CD4-positive, alpha-beta T cell treated with Interleukin-6 at 100 ng/mL for 8 hours (primary cell): ENCODE data around the gene CNTNAP2.
"Not testable (repeated sequence)": the region's sequence is repeated elsewhere in the genome, so short reads cannot be mapped to it uniquely, and the experiment has no call there.

Experiments
- DNase-seq: peaks from one replicate; pipeline ENCODE4 v3.0.0-alpha.2; 2020; ENCODE audit warnings: mixed read lengths, low spot score

The CNTNAP2 gene

DNA sequence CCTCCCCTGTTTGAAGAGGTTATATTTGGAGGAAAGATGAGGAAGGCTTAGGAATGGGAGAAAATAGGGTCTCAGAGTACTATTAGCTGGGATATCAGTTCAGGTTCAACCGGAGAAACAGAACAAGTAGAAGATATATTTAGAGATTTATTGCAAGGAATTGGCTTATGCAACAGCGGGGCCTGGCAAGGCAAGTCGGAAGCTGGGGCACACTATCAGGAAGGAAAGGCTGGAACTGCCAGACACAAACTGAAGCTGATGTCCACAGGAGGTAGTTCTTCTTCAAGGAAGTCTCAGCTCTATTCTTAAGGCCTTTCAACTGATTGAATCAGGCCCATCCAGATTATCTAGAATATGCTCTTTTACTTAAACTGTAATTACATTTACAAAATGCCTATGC is 1534.4 kb downstream of the CNTNAP2 start:
- DNase-seq: no peak

DNA sequence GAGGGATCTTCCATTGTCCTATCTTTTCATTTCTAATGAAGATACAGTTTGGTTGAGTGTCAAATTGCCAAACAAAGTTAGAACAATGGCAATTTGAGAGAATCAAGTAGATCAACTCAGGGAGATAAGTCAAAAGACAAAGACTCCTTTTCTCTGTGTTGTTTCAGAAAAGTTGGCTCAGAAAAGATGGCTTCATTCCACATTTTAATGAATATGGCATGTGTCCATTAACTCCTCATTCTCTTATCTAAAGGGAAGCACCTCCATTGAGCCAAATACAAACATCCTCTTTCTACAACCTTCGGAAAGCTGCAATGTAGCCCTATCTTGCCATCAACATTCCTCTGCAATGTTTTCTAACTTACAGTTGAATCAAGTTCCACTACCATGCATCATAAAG is 1535.0 kb downstream of the CNTNAP2 start:
- DNase-seq: no peak

DNA sequence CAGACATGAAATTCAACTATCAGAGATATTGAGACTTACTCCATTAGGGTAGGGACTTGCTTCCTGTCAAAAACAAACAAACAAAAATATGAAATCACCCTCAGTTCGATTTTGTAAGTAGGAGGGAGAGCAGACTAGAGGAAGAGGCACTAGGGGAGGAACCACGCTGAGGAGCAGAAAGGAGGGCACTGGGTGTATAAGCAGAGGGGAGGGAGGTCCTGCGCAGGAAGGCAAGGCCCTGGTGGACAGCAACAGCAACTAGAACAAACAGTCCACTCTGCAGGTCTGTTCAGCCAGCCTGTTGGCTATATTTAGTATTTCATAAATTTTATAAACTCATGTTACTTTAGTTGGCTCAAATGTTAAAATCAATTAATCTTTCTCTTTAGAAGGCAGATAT is 1536.9 kb downstream of the CNTNAP2 start:
- DNase-seq: no peak

DNA sequence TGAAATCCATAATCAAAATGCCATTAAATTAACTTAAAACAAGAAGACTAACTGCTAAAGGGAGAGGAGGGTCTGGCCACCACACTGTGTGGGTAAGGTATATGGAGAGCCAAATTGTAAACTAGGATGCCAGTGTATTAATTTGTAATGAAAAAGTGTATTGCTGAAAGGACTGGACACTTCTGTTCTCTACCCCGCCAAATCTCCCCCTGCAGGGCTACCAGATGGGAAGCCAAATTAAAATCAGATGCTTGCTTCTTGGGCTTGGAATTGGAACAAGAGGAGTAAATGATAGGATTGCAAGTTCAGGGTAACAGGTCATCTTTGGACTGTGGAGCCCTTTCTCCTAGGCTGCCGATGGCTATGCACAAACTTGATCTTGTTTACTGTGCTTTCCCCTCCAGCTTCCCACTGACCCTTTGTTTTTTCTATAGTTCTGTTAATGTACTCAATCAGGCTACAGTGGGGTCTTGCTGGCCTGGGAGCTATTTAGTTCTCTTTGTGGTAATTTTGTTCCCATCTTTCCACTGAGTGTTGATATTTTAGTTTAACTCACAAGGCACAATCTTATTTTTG is 1541.9 kb downstream of the CNTNAP2 start:
- no peak for DNase-seq

DNA sequence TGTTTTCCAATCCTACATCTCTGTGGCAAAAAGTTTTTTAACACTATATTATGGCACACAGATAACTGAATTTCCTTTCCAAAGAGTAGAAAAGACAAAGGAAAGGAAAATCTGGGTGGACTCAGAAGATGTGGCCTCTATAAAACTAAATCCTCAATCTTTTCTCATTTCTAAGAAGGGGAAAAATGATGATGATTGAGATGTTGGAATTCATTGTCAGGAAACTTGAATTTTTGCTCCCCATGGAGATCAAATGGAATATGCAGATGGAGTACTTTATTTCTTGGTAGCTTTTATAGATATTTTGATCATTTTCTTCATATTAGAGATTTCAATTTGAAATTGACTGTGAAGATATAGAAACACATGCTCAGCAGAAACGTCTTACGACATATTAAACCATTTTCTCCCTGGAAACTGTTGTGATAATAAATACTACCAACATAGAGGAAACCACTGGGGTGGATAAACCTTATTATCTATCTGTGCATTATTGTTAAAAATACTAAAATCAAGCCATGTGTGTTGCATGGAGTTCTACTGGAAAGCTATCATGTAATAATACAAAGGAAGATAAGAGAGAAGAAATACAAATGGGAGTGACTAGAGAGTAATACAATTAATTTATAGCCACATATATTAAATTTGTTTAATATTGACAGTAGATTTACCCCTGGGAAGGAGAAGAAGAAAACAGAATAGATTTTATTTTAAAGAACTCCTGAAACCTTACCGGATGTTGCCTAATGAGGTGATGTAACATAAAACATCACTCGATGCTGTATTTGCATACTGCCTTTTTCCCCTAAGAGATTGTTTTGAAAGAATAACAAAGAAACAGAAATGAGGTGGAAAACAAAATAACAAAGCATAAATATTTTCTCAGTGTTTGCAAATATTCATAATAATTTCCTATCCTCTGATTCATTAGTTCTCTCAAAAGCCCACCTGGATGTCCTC is 1542.7 kb downstream of the CNTNAP2 start:
- no peak for DNase-seq

DNA sequence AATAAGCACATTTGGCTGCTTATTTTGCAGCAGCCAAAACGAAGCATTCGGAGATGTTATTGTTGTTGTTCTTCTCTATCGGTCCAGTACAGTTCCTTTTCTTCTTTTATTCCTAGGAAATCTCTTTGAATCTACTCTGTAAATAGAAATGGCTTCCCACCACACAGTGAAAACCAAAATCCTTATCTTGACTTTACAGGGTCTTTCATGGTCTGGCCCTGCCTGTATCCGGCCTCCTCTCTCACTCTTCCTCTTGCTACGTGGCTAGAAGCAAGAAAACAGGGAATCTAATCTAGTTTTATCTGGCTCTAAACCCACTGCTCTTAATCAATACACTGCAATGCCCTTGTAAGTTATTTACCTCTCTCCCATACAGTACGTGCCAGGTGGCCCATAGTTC is 1547.9 kb downstream of the CNTNAP2 start:
- no peak for DNase-seq

DNA sequence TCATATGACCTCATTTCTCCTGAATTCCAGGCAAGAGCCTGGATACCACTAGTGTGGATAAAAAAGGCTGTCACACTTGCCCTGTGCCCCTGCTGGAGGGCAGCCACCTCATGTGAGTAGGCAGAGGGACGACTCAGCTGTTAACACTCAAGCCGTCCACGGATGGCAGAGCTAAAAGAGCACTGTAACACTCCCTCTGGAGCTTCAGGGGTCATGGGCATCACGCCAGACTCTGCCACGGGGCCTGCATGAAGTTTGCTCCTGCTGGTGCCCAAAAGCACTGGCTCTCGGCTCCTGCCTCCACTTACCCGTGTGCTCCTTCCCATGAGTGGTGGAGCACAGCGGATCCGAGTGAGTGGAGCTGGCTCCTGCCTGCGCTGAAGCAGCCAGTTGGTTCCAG is 1554.2 kb downstream of the CNTNAP2 start:
- DNase-seq: no peak

DNA sequence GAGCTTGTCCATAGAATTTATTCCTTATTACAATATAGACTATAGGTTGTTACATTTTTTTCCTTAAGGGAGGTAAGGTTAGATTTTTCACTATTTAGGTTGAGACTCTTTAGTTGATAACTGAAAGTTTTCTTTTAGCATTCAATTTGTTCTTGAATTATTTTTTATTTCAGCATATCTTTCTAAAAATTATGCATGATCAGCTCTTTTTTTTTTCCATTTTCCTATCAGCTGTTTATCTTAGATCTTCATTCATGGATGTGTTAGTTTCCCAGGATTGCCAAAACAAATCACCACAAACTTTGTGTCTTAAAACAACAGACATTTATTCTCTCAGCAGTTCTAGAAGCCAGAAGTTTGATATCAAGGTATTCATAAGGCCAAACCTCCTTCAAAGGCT is 1558.1 kb downstream of the CNTNAP2 start:
- DNase-seq: no peak

DNA sequence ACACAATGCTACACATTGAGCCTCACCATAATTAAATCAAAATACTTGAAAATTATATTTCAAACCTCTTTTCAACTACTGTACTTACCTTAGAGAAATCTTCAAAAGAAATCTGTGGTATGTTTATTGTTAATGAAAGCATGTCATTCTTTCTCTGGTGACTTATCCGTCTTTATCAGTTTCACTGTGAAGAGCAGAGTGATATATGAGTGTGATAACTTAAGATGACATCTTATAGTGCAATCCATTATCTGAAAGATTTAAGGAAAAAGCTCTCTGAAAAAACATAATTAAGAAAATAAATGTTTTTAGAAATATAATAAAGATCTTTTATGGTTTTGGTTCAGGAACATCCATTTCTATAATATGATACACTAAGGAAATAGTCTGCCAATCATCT is 1562.3 kb downstream of the CNTNAP2 start:
- no peak for DNase-seq

DNA sequence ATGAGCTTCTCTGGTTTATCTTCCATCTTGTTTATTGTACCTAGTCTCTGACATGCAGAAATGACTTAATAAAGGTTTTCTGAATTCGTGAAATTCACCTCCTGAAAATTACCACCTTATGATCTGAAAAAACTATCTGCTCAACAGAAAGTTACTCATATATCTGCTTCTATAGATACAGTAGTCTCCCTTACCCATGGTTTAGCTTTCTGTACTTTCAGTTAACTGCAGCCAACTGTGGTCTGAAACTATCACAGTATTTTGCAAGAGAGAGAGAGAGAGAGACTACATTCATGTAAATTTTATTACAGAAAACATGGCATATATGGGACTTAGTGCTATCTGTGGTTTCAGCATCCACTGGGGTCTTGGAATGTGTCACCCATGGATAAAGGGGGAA is 1564.9 kb downstream of the CNTNAP2 start:
- DNase-seq: no peak

DNA sequence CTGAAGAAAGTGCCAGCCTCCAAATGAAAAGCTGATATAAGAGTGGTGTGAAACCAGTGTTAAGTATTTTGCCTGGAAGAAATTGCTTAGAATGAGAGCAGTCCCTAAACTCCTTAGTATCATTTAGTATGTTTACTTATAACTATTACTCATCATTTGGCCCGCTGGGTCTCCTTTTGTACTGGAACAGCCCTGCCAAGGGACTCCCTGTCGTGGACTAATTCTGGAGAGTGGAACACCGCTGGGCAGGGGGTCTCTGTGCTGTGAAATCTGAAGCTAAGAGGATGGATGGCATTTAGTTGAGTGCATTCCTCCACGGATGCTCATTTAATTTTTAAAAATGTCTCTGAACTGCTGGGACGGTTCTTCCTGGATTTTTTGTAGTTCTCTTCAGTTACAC is 1584.1 kb downstream of the CNTNAP2 start:
- no peak for DNase-seq

DNA sequence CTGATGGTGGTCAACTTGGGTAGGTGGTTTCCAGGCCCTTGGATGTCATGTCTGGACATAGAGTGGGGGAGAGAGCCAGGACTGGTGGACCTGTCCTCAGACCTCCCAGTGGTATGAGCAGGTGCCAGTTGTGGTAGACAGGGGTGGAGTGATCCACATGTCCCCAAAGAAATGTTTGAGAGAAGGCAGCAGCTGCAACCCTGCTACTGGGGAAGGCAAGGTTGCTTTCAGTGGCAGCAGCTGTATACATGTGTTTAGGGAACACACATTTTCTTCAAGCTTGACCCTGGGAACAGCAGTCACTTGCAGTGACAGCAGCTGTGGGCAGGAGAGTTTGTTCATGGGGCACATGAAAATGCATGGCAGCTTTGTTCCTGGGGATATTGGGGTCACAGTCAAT is 1591.3 kb downstream of the CNTNAP2 start:
- DNase-seq: no peak

DNA sequence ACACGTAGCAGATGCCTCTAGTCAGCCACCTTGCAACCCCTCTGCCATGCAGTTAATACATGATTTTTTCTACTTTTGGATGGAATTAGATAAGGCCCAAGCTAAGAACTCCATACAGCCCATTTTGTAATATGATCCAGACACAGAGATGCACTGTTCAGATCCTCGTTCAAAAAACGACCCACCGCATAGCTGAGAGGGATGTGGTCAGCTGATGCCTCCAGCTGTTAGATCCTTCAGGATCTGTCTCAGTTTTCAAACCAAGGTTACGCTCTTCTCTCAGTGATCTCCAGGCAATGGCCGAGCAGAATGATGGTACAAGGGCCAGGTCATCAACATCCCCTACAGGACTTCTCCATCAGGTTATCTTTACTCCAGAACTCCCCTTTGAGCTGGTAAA is 1592.3 kb downstream of the CNTNAP2 start:
- DNase-seq: no peak

DNA sequence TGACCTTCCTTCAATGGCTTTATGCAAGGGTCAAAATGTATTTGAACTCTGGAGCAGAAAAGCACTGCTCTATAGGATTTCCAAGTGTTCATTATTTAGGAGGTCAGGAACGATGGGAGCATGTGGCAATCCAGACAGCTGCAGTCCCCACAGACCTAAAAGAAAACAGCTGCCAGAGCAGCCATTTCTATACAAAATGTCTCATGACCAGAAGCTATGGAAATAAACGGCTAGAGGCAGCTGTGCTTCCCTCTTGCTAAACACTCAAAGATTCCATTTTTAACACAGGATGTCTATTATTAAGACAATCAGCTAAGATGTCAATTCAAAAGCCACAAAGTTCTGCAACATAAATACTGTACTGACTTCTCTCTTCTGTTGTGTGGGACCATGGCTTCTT is 1594.8 kb downstream of the CNTNAP2 start:
- DNase-seq: no peak

DNA sequence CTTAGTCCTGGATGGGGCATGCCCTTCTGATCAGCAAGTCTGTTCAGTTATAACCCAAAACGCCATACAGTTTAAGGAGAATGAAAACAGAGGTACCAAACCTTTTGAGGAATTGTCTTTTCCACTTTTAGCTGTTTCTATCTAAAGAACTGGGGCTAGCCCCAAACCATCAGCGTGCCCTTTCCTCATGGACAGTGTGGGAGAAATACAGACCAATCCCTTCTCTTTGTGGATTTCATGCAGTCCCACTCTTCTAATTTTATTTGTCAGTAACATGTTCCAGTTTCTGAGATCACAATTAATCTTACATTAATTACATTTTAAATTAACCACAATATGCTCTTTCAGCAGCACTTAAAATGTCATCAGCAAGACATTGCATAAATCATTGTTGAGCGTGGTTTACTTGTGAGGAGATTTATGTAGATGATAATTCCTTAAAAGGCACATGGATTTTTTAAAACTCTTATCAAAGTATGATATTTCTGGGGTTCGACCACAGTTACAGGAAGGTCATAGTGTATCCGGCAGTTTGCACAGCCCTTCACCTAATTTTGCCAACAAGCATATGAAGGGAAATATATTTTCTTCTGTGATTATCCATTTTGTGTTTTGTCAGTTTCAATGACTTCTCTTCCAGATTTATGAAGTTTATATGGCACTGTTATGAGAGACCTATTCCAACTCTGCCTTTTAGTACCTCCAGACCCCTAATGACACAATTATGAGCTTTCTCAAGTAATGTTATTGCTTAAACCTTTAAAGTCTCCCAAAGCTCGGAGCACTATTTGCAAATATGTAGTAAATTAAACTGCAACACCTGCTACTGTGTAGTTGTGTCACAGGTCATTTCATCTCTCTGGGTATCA is 1605.6 kb downstream of the CNTNAP2 start:
- DNase-seq: no peak

DNA sequence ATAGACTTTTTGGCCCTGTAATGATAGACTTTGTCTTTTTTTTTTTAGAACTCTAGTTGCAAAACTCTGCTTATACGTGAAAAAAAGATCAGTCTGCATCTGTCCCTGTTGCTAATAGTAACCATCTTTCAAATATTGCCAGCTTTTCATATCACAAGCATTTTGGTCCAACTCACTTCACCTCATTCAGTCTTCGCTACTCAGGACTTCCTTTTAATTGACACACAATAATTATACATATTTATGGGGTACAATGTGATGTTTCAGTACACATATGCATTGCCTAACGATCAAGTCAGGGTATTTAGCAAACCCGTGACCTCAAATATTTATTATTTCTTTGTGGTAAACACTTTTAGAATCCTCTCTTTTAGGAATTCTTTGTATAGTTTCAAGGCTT is 1606.9 kb downstream of the CNTNAP2 start:
- DNase-seq: no peak

DNA sequence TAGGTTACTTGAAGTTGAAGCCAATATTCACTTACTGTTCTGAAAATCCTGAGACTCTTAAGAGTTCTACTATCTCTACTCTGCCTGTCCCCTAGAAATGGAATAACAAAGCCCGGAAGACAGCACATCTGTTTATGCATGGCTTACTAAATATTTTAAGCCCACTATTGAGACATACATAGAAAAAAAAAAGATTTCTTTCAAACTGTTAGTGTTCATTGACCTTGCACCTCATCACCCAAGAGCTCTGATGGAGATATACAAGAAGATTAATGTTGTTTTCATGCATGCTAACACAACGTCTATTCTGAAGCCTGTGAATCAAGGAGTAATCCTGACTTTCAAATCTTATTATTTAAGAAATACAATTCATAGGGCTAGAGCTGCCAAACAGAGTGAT is 1614.7 kb downstream of the CNTNAP2 start:
- no peak for DNase-seq

DNA sequence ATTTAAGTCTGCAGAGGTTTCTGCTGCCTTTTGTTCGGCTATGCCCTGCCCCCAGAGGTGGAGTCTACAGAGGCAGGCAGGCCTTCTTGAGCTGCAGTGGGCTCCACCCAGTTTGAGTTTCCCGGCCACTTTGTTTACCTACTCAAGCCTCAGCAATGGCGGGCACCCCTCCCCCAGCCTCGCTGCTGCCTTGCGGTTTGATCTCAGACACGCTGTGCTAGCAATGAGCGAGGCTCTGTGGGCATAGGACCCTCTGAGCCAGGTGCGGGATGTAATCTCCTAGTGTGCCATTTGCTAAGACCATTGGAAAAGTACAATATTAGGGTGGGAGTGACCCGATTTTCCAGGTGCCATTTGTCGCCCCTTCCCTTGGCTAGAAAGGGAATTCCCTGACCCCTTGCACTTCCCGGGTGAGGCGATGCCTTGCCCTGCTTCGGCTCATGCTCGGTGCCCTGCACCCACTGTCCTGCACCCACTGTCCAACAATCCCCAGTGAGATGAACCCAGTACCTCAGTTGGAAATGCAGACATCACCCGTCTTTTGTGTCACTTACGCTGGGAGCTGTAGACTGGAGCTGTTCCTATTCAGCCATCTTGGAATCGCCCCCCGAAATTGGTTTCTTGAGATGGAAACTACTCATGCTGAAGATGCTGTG is 1621.1 kb downstream of the CNTNAP2 start:
- not testable (repeated sequence) for DNase-seq

DNA sequence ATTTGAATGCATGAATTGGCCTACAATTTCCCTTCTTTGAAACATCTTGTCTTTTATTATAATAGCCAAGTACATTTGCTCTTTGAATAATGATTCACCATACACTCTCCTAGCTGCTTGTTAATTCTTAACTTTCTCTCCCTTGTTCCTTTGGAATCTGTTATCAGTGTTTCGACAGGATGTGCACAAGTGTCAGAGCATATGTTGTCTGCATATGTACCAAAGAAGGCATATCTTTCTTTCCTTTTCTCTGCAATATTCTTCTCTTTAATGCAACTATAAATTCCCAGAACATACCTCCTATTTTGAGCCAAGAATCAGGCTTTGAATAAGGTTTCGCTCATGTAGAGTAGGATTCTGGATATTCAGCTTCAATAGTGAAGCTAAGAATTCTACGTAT is 1625.7 kb downstream of the CNTNAP2 start:
- DNase-seq: no peak

DNA sequence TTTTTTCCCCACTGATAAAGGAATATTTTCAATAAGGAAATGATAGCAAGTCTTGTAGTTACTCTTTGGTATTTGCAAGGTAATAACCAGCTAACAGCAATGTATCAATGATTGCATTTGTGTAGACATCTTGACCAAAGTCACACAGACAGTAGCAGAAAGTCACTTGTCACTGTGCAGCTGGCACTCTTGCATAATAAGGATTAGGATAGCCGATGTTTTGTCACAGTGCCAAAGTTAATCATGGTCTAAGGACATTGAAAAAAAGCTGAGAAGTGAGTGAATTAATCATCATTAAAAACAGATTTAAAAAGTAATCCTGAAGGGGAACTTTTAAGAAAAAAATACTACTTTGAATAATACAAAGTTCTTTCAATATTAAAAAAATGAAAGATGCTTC is 1639.7 kb downstream of the CNTNAP2 start:
- no peak for DNase-seq

DNA sequence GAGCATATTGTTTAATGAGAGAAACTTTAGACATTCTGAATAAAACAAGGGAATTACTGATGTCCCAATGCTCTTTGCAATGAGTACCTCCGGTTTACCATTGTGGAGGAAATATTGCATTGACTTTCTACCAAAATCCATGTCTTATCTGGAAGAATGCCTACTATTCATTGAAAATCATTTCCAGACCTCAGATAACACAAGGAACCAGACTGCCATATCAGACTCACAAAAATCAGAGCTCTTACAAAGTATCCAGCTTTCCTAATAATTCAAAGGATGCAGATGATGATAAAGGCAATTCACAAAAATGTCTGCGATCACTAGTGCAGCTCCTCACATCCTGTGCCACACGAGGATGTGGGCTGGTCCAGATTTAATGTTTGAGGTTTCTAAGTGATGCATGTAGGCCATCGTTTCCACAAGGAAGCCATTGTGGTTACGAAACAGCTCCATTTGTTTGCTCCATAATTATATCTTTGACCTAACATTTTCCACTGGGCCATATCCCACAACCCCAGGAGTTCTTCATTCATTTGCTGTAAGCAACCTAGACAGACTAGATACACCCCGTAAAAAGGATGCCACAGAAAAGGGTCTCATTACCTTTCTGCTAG is 1642.8 kb downstream of the CNTNAP2 start:
- DNase-seq: no peak

DNA sequence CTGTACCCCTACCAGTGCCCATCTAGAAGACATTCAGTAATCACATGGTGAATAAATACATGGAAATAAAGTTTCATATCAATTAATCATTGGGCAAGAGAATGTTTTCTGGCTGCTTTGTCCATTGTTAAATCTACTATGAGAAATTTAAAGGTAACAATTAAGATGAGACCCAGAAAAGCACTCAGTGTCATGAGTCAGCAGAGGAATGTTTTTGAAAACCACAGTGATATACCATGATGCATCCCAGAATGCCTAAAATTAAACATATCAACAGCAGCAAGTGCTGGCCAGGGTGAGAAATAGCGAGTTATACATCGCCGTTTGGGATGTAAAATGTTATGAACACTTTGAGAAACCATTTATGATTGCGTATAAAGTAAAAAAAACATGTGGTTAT is 1648.7 kb downstream of the CNTNAP2 start:
- DNase-seq: no peak
